Measurements from ENCODE around the gene KLF6. TPM values are rescaled to one million over a fixed set of nuclear protein-coding genes. Genes with fewer than 3 reads are reported as not detected.
A peak's percentile ranks its signal among the peaks of the same experiment; 100 is the strongest.

Gene KLF6
- total and polyA plus RNA-seq, 5 donors from 2014 or later = 630 to 1,887 (median 680) TPM

GRCh38 chr10:3816995-3817394 is 32.0 kb upstream of the KLF6 start:
- no peak overlapping the region for H3K4me3 Mint-ChIP-seq
- H3K36me3 Mint-ChIP-seq = no peaks in the 10 kb centered on the region

GRCh38 chr10:3814838-3815220 is 29.8 kb upstream of the KLF6 start:
- Mint-ChIP-seq H3K27me3 (no peaks in the 10 kb centered on the region), H3K36me3 (no peaks in the 10 kb centered on the region), H3K9me3 (no peaks in the 10 kb centered on the region), H3K27ac (no peak overlapping the region), H3K4me3 (no peak overlapping the region), H3K4me1 (peaks cover 8 to 27% (median 21%) of the 10 kb centered on the region in 4 donors)
- ATAC-seq (ENCODE audit: low read depth in 2 of 2) (no peak), DNase-seq (no peak)
- H3K36me3 ChIP-seq (ENCODE audit: control insufficient read depth, insufficient read depth, low read length) = no peaks in the 10 kb centered on the region
- no peaks in the 10 kb centered on the region for H3K27me3 ChIP-seq (ENCODE audit: control insufficient read depth, insufficient read depth, low read length)
- no peak overlapping the region for H3K4me3 ChIP-seq (ENCODE audit: low read depth, low read length)
- peaks cover 26% of the 10 kb centered on the region for H3K4me1 ChIP-seq (ENCODE audit: control insufficient read depth, insufficient read depth, low read length, poor library complexity, severe bottlenecking)
- no peak overlapping the region for H3K27ac ChIP-seq (ENCODE audit: insufficient read depth, low read length, poor library complexity, severe bottlenecking)
- no peaks in the 10 kb centered on the region for H3K9me3 ChIP-seq (ENCODE audit: control insufficient read depth in 2 of 2, low read length in 2 of 2)

More at GRCh38 chr10:3816995-3817394, 32.0 kb upstream of the KLF6 start:
- Mint-ChIP-seq H3K4me1 (peaks cover 4 to 10% (median 6%) of the 10 kb centered on the region in 4 donors), H3K27ac (peak overlapping the region in 1 of 3 donors; percentile 15), H3K9me3 (peaks cover 0 to 1% (median 0%) of the 10 kb centered on the region in 7 donors), H3K27me3 (no peaks in the 10 kb centered on the region)
- ATAC-seq (ENCODE audit: low read depth in 2 of 2) (no peak), DNase-seq (no peak)
- H3K4me3 ChIP-seq (ENCODE audit: low read depth, low read length) = no peak overlapping the region
- no peak overlapping the region for H3K27ac ChIP-seq (ENCODE audit: insufficient read depth, low read length, poor library complexity, severe bottlenecking)
- no peaks in the 10 kb centered on the region for H3K36me3 ChIP-seq (ENCODE audit: control insufficient read depth, insufficient read depth, low read length)
- no peaks in the 10 kb centered on the region for H3K27me3 ChIP-seq (ENCODE audit: control insufficient read depth, insufficient read depth, low read length)
- H3K4me1 ChIP-seq (ENCODE audit: control insufficient read depth, insufficient read depth, low read length, poor library complexity, severe bottlenecking) = peaks cover 4% of the 10 kb centered on the region
- no peaks in the 10 kb centered on the region for H3K9me3 ChIP-seq (ENCODE audit: control insufficient read depth in 2 of 2, low read length in 2 of 2)

- Histone ChIP-seq H3K4me1 (ENCODE audit: control insufficient read depth, insufficient read depth, low read length, poor library complexity, severe bottlenecking) (peaks cover 32% of the 10 kb centered on the region), H3K27ac (ENCODE audit: insufficient read depth, low read length, poor library complexity, severe bottlenecking) (no peak overlapping the region), H3K27me3 (ENCODE audit: control insufficient read depth, insufficient read depth, low read length) (no peaks in the 10 kb centered on the region), H3K9me3 (ENCODE audit: control insufficient read depth in 2 of 2, low read length in 2 of 2) (no peaks in the 10 kb centered on the region), H3K4me3 (ENCODE audit: low read depth, low read length) (no peak overlapping the region), H3K36me3 (ENCODE audit: control insufficient read depth, insufficient read depth, low read length) (no peaks in the 10 kb centered on the region)
- no peak for ATAC-seq (ENCODE audit: low read depth in 2 of 2)
- H3K36me3 Mint-ChIP-seq = no peaks in the 10 kb centered on the region
- no peaks in the 10 kb centered on the region for H3K27me3 Mint-ChIP-seq
- peaks cover 8 to 33% (median 23%) of the 10 kb centered on the region in 4 donors for H3K4me1 Mint-ChIP-seq
- peak overlapping the region in 1 of 3 donors; percentile 25 for H3K27ac Mint-ChIP-seq
- no peak for DNase-seq
- H3K9me3 Mint-ChIP-seq = no peaks in the 10 kb centered on the region
- no peak overlapping the region for H3K4me3 Mint-ChIP-seq
Observed at GRCh38 chr10:3813986-3814837, 29.2 kb upstream of the KLF6 start.

- Mint-ChIP-seq H3K27ac (peak overlapping the region in 2 of 3 donors; percentile 12 to 27), H3K9me3 (no peaks in the 10 kb centered on the region), H3K27me3 (no peaks in the 10 kb centered on the region), H3K4me1 (peaks cover 8 to 43% (median 32%) of the 10 kb centered on the region in 4 donors), H3K36me3 (no peaks in the 10 kb centered on the region), H3K4me3 (no peak overlapping the region)
- peaks cover 36% of the 10 kb centered on the region for H3K4me1 ChIP-seq (ENCODE audit: control insufficient read depth, insufficient read depth, low read length, poor library complexity, severe bottlenecking)
- DNase-seq (no peak), ATAC-seq (ENCODE audit: low read depth in 2 of 2) (no peak)
- H3K9me3 ChIP-seq (ENCODE audit: control insufficient read depth in 2 of 2, low read length in 2 of 2) = no peaks in the 10 kb centered on the region
- H3K36me3 ChIP-seq (ENCODE audit: control insufficient read depth, insufficient read depth, low read length) = no peaks in the 10 kb centered on the region
- H3K4me3 ChIP-seq (ENCODE audit: low read depth, low read length) = no peak overlapping the region
- H3K27ac ChIP-seq (ENCODE audit: insufficient read depth, low read length, poor library complexity, severe bottlenecking) = no peak overlapping the region
- no peaks in the 10 kb centered on the region for H3K27me3 ChIP-seq (ENCODE audit: control insufficient read depth, insufficient read depth, low read length)
Observed at GRCh38 chr10:3813267-3813666, 28.3 kb upstream of the KLF6 start.

- Histone ChIP-seq H3K4me3 (ENCODE audit: low read depth, low read length) (peak overlapping the region; percentile 77), H3K4me1 (ENCODE audit: control insufficient read depth, insufficient read depth, low read length, poor library complexity, severe bottlenecking) (peaks cover 47% of the 10 kb centered on the region), H3K36me3 (ENCODE audit: control insufficient read depth, insufficient read depth, low read length) (no peaks in the 10 kb centered on the region), H3K27me3 (ENCODE audit: control insufficient read depth, insufficient read depth, low read length) (no peaks in the 10 kb centered on the region), H3K27ac (ENCODE audit: insufficient read depth, low read length, poor library complexity, severe bottlenecking) (peak overlapping the region; percentile 99), H3K9me3 (ENCODE audit: control insufficient read depth in 2 of 2, low read length in 2 of 2) (no peaks in the 10 kb centered on the region)
- ATAC-seq (ENCODE audit: low read depth in 2 of 2) = no peak
- H3K36me3 Mint-ChIP-seq = no peaks in the 10 kb centered on the region
- H3K4me3 Mint-ChIP-seq = peak overlapping the region in 3 of 4 donors; percentile 32 to 82 (median 78)
- no peak for DNase-seq
- H3K4me1 Mint-ChIP-seq = peaks cover 8 to 54% (median 39%) of the 10 kb centered on the region in 4 donors
- no peaks in the 10 kb centered on the region for H3K27me3 Mint-ChIP-seq
- no peaks in the 10 kb centered on the region for H3K9me3 Mint-ChIP-seq
- peak overlapping the region in 2 of 3 donors; percentile 96 to 97 for H3K27ac Mint-ChIP-seq
Observed at GRCh38 chr10:3812141-3812540, 27.1 kb upstream of the KLF6 start.

GRCh38 chr10:3811291-3811870 is 26.4 kb upstream of the KLF6 start:
- peak overlapping the region; percentile 78 to 86 (median 84) for H3K4me3 Mint-ChIP-seq
- H3K27me3 ChIP-seq (ENCODE audit: control insufficient read depth, insufficient read depth, low read length) = no peaks in the 10 kb centered on the region
- peak overlapping the region in 2 of 3 donors; percentile 96 to 97 for H3K27ac Mint-ChIP-seq
- H3K36me3 Mint-ChIP-seq = no peaks in the 10 kb centered on the region
- H3K4me1 Mint-ChIP-seq = peaks cover 8 to 62% (median 44%) of the 10 kb centered on the region in 4 donors
- ATAC-seq (ENCODE audit: low read depth in 2 of 2) = peak; percentile 42 to 47
- H3K27me3 Mint-ChIP-seq = no peaks in the 10 kb centered on the region
- H3K27ac ChIP-seq (ENCODE audit: insufficient read depth, low read length, poor library complexity, severe bottlenecking) = peak overlapping the region; percentile 99
- peaks cover 55% of the 10 kb centered on the region for H3K4me1 ChIP-seq (ENCODE audit: control insufficient read depth, insufficient read depth, low read length, poor library complexity, severe bottlenecking)
- H3K9me3 ChIP-seq (ENCODE audit: control insufficient read depth in 2 of 2, low read length in 2 of 2) = no peaks in the 10 kb centered on the region
- peak; percentile 31 to 85 (median 45) for DNase-seq
- peak overlapping the region; percentile 77 for H3K4me3 ChIP-seq (ENCODE audit: low read depth, low read length)
- H3K9me3 Mint-ChIP-seq = no peaks in the 10 kb centered on the region
- no peaks in the 10 kb centered on the region for H3K36me3 ChIP-seq (ENCODE audit: control insufficient read depth, insufficient read depth, low read length)

GRCh38 chr10:3808689-3809199 is 23.7 kb upstream of the KLF6 start:
- Mint-ChIP-seq H3K27me3 (no peaks in the 10 kb centered on the region), H3K9me3 (no peaks in the 10 kb centered on the region), H3K27ac (peak overlapping the region in 2 of 3 donors; percentile 94 to 99), H3K4me3 (peak overlapping the region; percentile 40 to 82 (median 50)), H3K4me1 (peaks cover 5 to 88% (median 63%) of the 10 kb centered on the region in 4 donors), H3K36me3 (no peaks in the 10 kb centered on the region)
- no peaks in the 10 kb centered on the region for H3K36me3 ChIP-seq (ENCODE audit: control insufficient read depth, insufficient read depth, low read length)
- DNase-seq (no peak), ATAC-seq (ENCODE audit: low read depth in 2 of 2) (no peak)
- H3K27ac ChIP-seq (ENCODE audit: insufficient read depth, low read length, poor library complexity, severe bottlenecking) = peak overlapping the region; percentile 99
- H3K4me3 ChIP-seq (ENCODE audit: low read depth, low read length) = peak overlapping the region; percentile 34
- no peaks in the 10 kb centered on the region for H3K9me3 ChIP-seq (ENCODE audit: control insufficient read depth in 2 of 2, low read length in 2 of 2)
- no peaks in the 10 kb centered on the region for H3K27me3 ChIP-seq (ENCODE audit: control insufficient read depth, insufficient read depth, low read length)
- H3K4me1 ChIP-seq (ENCODE audit: control insufficient read depth, insufficient read depth, low read length, poor library complexity, severe bottlenecking) = peaks cover 79% of the 10 kb centered on the region
